CD4-positive, alpha-beta T cell (primary cell): ENCODE results near the gene SLC17A8. TPM values are rescaled to one million over a fixed set of nuclear protein-coding genes. Genes with fewer than 3 reads are reported as not detected.

Experiments
- ATAC-seq: fragments of 200-7000 bp; cut with Tn5 transposase; one replicate; pipeline ENCODE4 v1.10.0; 2022; ENCODE audit warnings: mild to moderate bottlenecking; ENCODE audit not compliant: poor library complexity
- CTCF ChIA-PET: fragments of 350-600 bp; sonication (Branson Sonifier 250); formaldehyde crosslinking; loops from one replicate; lab custom pipeline; 2021; ENCODE audit warnings: antibody characterized with exemption, inconsistent platforms; lab: Charles Lee
- POLR2A ChIA-PET: fragments of 350-600 bp; sonication (Branson Sonifier 250); formaldehyde crosslinking; loops from one replicate; lab custom pipeline; 2021; ENCODE audit warnings: antibody characterized with exemption, inconsistent platforms; lab: Charles Lee
- DNase-seq, 14 experiments: peaks; one replicate each; pipeline ENCODE4 v3.0.0-alpha.2; 2013 to 2020; ENCODE audit warnings: mixed read lengths in 2 of 14
- H3K27ac ChIP-seq, 2 donors: one replicate each; pipeline versions ENCODE4 v1.5.1 to v1.7.0; 2013; ENCODE audit warnings: low read length in 2 of 2, low read depth in 1 of 2, mild to moderate bottlenecking in 1 of 2
- H3K27me3 ChIP-seq, 2 experiments: 1 replicate in 1 of 2; 2 replicates in 1 of 2; pipeline versions ENCODE4 v1.6.1 to v1.7.0; 2013; ENCODE audit warnings: low read length in 2 of 2, control low read depth in 1 of 2, mild to moderate bottlenecking in 1 of 2, moderate library complexity in 1 of 2; ENCODE audit not compliant: insufficient read depth in 2 of 2, control insufficient read depth in 1 of 2
- H3K36me3 ChIP-seq: one replicate; pipeline ENCODE4 v1.6.1; 2013; ENCODE audit warnings: low read length, control low read depth; ENCODE audit not compliant: insufficient read depth
- H3K4me1 ChIP-seq: one replicate; pipeline ENCODE4 v1.6.1; 2013; ENCODE audit warnings: low read length, control low read depth; ENCODE audit not compliant: insufficient read depth
- H3K4me3 ChIP-seq: one replicate; pipeline ENCODE4 v1.5.1; 2013; ENCODE audit warnings: mild to moderate bottlenecking, low read length, moderate library complexity
- H3K9me3 ChIP-seq, 2 experiments: 1 replicate in 1 of 2; 2 replicates in 1 of 2; pipeline versions ENCODE4 v1.6.1 to v1.7.0; 2013; ENCODE audit warnings: low read length in 2 of 2, mild to moderate bottlenecking in 2 of 2, control low read depth in 1 of 2, moderate library complexity in 1 of 2; ENCODE audit not compliant: control insufficient read depth in 1 of 2, insufficient read depth in 1 of 2
- H3K27ac Mint-ChIP-seq: one replicate; pipeline ENCODE4 v1.8.0; 2020; ENCODE audit warnings: mixed read lengths
- H3K27me3 Mint-ChIP-seq: one replicate; pipeline ENCODE4 v1.8.0; 2021; ENCODE audit warnings: mixed read lengths
- H3K36me3 Mint-ChIP-seq: one replicate; pipeline ENCODE4 v1.8.0; 2021; ENCODE audit warnings: low read depth, mixed read lengths
- H3K4me1 Mint-ChIP-seq: one replicate; pipeline ENCODE4 v1.8.0; 2021; ENCODE audit warnings: low read depth, mixed read lengths
- H3K4me3 Mint-ChIP-seq: one replicate; pipeline ENCODE4 v1.8.0; 2020; ENCODE audit warnings: mild to moderate bottlenecking, mixed read lengths
- H3K9me3 Mint-ChIP-seq: one replicate; pipeline ENCODE4 v1.8.0; 2020; ENCODE audit warnings: mixed read lengths
- CTCF ChIP-seq: fragments of 200-600 bp; IDR thresholded peaks from one replicate; pipeline ENCODE4 v1.8.0; 2022; ENCODE audit warnings: antibody characterized with exemption, mild to moderate bottlenecking
- intact Hi-C, 2 experiments: fragments of 100-400 bp; cut with DNase I in 1 of 2; cut with micrococcal nuclease in 1 of 2; formaldehyde crosslinking; loops; one replicate each; pipeline versions ENCODE4 v1.15.1 to v1.9.0; 2023 to 2025; cut with DNase I, micrococcal nuclease
- total RNA-seq, 174 experiments: library from RNA in 2 of 174; stranded (reverse) in 2 of 174; gene quantifications; one replicate each; pipeline ENCODE4 v1.2.3 and lab custom pipeline; 2021 to 2026

SLC17A8 gene
- total RNA-seq, 2 experiments from 2014 or later, result not detected

DNA sequence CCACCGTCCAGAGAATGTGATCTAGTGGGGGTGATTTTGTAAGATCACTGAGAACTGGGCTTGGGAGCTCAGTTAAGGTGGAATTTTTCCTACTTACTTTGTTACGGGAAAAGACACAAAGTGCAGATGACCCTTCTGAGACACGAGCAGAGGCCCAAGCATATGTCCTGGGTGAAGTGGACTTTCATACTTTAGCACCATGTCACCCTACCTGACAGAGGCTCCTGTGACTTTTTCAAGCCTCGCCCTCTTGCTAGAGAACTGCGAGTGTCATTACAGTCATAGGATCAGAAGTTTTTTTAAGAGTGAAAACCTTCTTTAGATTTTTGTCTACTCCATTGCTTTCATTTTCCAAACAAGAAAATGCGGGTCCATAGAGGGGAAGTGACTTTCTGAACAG, 56.1 kb downstream of the SLC17A8 start:
- no peak for DNase-seq
- ATAC-seq, result no peak
- H3K36me3 ChIP-seq, result no peaks in the 10 kb centered on the region
- Mint-ChIP-seq H3K4me1 (no peaks in the 10 kb centered on the region), H3K36me3 (no peaks in the 10 kb centered on the region), H3K27ac (no peak overlapping the region), H3K4me3 (no peak overlapping the region), H3K27me3 (peaks cover 24% of the 10 kb centered on the region), H3K9me3 (no peaks in the 10 kb centered on the region)
- H3K4me1 ChIP-seq, result no peaks in the 10 kb centered on the region
- no peak for TF ChIP-seq CTCF
- H3K27ac ChIP-seq, result no peak overlapping the region
- intact Hi-C loops, result no loop called here
- H3K9me3 ChIP-seq, result no peaks in the 10 kb centered on the region
- H3K27me3 ChIP-seq, result peaks cover 0 to 2% of the 10 kb centered on the region in 2 experiments
- CTCF ChIA-PET, result interaction anchor here (1.3 kb wide), 1 partner anchor 15 kb away, joined by 3 read pairs; no protein-coding TSS in a partner anchor
- H3K4me3 ChIP-seq, result no peak overlapping the region
- POLR2A ChIA-PET, result no interaction called here

GRCh38 chr12:100414739-100415138, 57.9 kb downstream of the SLC17A8 start:
- no peaks in the 10 kb centered on the region for H3K36me3 Mint-ChIP-seq
- CTCF ChIA-PET, result no interaction called here
- H3K27me3 ChIP-seq, result peaks cover 0 to 2% of the 10 kb centered on the region in 2 experiments
- H3K4me3 Mint-ChIP-seq, result no peak overlapping the region
- intact Hi-C loops, result no loop called here
- ATAC-seq (no peak), DNase-seq (no peak)
- no peak overlapping the region for H3K4me3 ChIP-seq
- peaks cover 16% of the 10 kb centered on the region for H3K27me3 Mint-ChIP-seq
- TF ChIP-seq CTCF, result no peak
- no peaks in the 10 kb centered on the region for H3K36me3 ChIP-seq
- no peaks in the 10 kb centered on the region for H3K4me1 Mint-ChIP-seq
- no peaks in the 10 kb centered on the region for H3K9me3 Mint-ChIP-seq
- H3K4me1 ChIP-seq, result no peaks in the 10 kb centered on the region
- H3K27ac ChIP-seq, result no peak overlapping the region
- POLR2A ChIA-PET, result no interaction called here
- no peak overlapping the region for H3K27ac Mint-ChIP-seq
- no peaks in the 10 kb centered on the region for H3K9me3 ChIP-seq

DNA sequence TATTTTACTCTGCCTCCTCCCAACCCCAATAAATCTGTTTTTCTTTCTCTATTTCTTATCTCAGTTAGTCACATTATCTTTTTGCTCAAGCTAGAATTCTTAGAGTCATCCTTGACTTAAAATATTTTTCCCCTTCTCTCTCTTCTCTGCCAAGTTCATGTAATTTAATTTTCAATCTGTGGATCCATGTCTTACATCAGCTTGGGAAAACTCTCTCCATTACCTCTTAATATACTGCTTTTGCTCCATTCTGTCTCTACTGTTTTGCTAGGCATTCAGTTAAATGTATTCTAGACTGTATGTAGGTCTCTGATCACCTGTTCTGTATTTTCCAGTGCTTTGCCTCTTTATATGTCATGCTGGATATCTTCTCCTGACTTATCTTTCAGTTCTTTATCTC, 65.8 kb downstream of the SLC17A8 start:
- ATAC-seq, result no peak
- CTCF ChIA-PET, result no interaction called here
- peaks cover 9% of the 10 kb centered on the region for H3K27me3 Mint-ChIP-seq

More for the DNA sequence above, 65.8 kb downstream of the SLC17A8 start:
- Mint-ChIP-seq H3K36me3 (no peaks in the 10 kb centered on the region), H3K4me1 (no peaks in the 10 kb centered on the region), H3K9me3 (peaks cover 7% of the 10 kb centered on the region), H3K4me3 (no peak overlapping the region), H3K27ac (no peak overlapping the region)
- no peaks in the 10 kb centered on the region for H3K36me3 ChIP-seq
- no peaks in the 10 kb centered on the region for H3K4me1 ChIP-seq
- DNase-seq, result no peak
- H3K4me3 ChIP-seq, result no peak overlapping the region
- H3K27me3 ChIP-seq, result no peaks in the 10 kb centered on the region
- POLR2A ChIA-PET, result no interaction called here
- H3K9me3 ChIP-seq, result no peaks in the 10 kb centered on the region
- H3K27ac ChIP-seq, result no peak overlapping the region
- no peak for TF ChIP-seq CTCF
- intact Hi-C loops, result no loop called here
